H1 (cell line): Measurements from ENCODE around the gene PRODH. TPM values are rescaled to one million over a fixed set of nuclear protein-coding genes. Genes with fewer than 3 reads are reported as not detected.

Source experiments
- CTCF ChIA-PET: fragments of 300-600 bp; sonication (Branson Sonifier 250); formaldehyde crosslinking; loops from one replicate; lab custom pipeline; 2021; ENCODE audit not compliant: partially characterized antibody; lab: Charles Lee
- POLR2A ChIA-PET: fragments of 300-600 bp; sonication (Branson Sonifier 250); formaldehyde crosslinking; loops from one replicate; lab custom pipeline; 2021; ENCODE audit warnings: inconsistent platforms; ENCODE audit not compliant: partially characterized antibody; lab: Charles Lee
- DNase-seq, 2 experiments: peaks; one replicate each; pipeline versions ENCODE4 v3.0.0 to v3.0.0-alpha.2; 2010 to 2022; ENCODE audit warnings: low spot score in 2 of 2, low read depth in 1 of 2, mixed read lengths in 1 of 2
- FAIRE-seq: peaks from 2 replicates; lab custom pipeline; 2011; peaks lifted over from hg19 to GRCh38; lab: Jason Lieb, UNC
- H2AFZ ChIP-seq: 2 replicates; pipeline ENCODE4 v1.8.1; 2012; ENCODE audit warnings: low read length, inconsistent platforms
- H2AK5ac ChIP-seq: 2 replicates; pipeline ENCODE4 v1.6.1; 2013; ENCODE audit warnings: low read depth, low read length
- H2BK120ac ChIP-seq: replicated peaks from 2 replicates; pipeline ENCODE3; 2013; ENCODE audit warnings: low read depth, low read length, inconsistent platforms
- H2BK12ac ChIP-seq: 2 replicates; pipeline ENCODE4 v1.6.1; 2013; ENCODE audit warnings: low read depth, low read length
- H2BK15ac ChIP-seq: 2 replicates; pipeline ENCODE4 v1.6.1; 2013; ENCODE audit warnings: low read length
- H2BK20ac ChIP-seq: 2 replicates; pipeline ENCODE4 v1.6.1; 2013; ENCODE audit warnings: low read length
- H2BK5ac ChIP-seq: 2 replicates; pipeline ENCODE4 v1.6.1; 2013; ENCODE audit warnings: low read depth, low read length
- H3K14ac ChIP-seq: 2 replicates; pipeline ENCODE4 v1.6.1; 2013; ENCODE audit warnings: inconsistent platforms; ENCODE audit not compliant: insufficient read length
- H3K18ac ChIP-seq: 2 replicates; pipeline ENCODE4 v1.6.1; 2013; ENCODE audit warnings: low read length; ENCODE audit errors: extremely low read depth
- H3K23ac ChIP-seq: 2 replicates; pipeline ENCODE4 v1.6.1; 2013; ENCODE audit warnings: inconsistent platforms; ENCODE audit not compliant: insufficient read length
- H3K23me2 ChIP-seq: 2 replicates; pipeline ENCODE4 v1.6.1; 2013; ENCODE audit warnings: low read depth, low read length
- H3K27ac ChIP-seq: 2 replicates; pipeline ENCODE4 v1.6.1; 2011; ENCODE audit warnings: low read depth, low read length, inconsistent platforms
- H3K27me3 ChIP-seq, 4 experiments: replicated peaks in 1 of 4; 1 replicate in 1 of 4; 2 replicates in 3 of 4; pipeline versions ENCODE4 v1.6.1 to v1.8.1; 2011 to 2013; ENCODE audit warnings: low read length in 3 of 4, mild to moderate bottlenecking in 3 of 4, inconsistent platforms in 2 of 4, mixed read lengths in 2 of 4, moderate library complexity in 1 of 4; ENCODE audit not compliant: control insufficient read depth in 3 of 4, insufficient read depth in 3 of 4; ENCODE audit errors: extremely low read depth in 1 of 4
- H3K36me3 ChIP-seq, 4 experiments: 2 replicates each; pipeline versions ENCODE4 v1.6.1 to v1.8.1; 2011 to 2013; ENCODE audit warnings: mild to moderate bottlenecking in 4 of 4, low read length in 3 of 4, moderate library complexity in 2 of 4, control low read depth in 1 of 4, inconsistent platforms in 1 of 4; ENCODE audit not compliant: insufficient read depth in 4 of 4, control insufficient read depth in 2 of 4
- H3K4ac ChIP-seq: replicated peaks from 2 replicates; pipeline ENCODE3; 2013; ENCODE audit warnings: low read length, low read depth, mixed read lengths, inconsistent platforms; ENCODE audit not compliant: insufficient read length
- H3K4me1 ChIP-seq, 4 experiments: replicated peaks in 1 of 4; 1 replicate in 1 of 4; 2 replicates in 3 of 4; pipeline versions ENCODE4 v1.6.1 to v1.8.1; 2011 to 2013; ENCODE audit warnings: low read length in 3 of 4, inconsistent platforms in 2 of 4, mixed read lengths in 1 of 4; ENCODE audit not compliant: insufficient read depth in 4 of 4, control insufficient read depth in 3 of 4
- H3K4me2 ChIP-seq, 2 experiments: 2 replicates each; pipeline versions ENCODE4 v1.6.1 to v1.8.1; 2011 to 2013; ENCODE audit warnings: low read depth in 2 of 2, low read length in 2 of 2, control low read depth in 1 of 2, inconsistent platforms in 1 of 2, mild to moderate bottlenecking in 1 of 2; ENCODE audit not compliant: insufficient read depth in 1 of 2
- H3K4me3 ChIP-seq, 4 experiments: fragments of 200-600, 300-600 bp in 1 of 4; sonication (generic), shearing (Covaris generic), sonication (Bioruptor Twin) in 1 of 4; 2 replicates each; pipeline versions ENCODE4 v1.5.1 to v1.8.1; 2011 to 2016; ENCODE audit warnings: low read length in 4 of 4, low read depth in 3 of 4, control low read depth in 2 of 4, inconsistent platforms in 2 of 4, mild to moderate bottlenecking in 2 of 4, mixed read lengths in 1 of 4, moderate library complexity in 1 of 4; ENCODE audit not compliant: insufficient read depth in 2 of 4; ENCODE audit errors: extremely low read depth in 1 of 4
- H3K56ac ChIP-seq: replicated peaks from 2 replicates; pipeline ENCODE3; 2013; ENCODE audit warnings: low read depth, mild to moderate bottlenecking, mixed read lengths, low read length, inconsistent platforms; ENCODE audit not compliant: insufficient read length
- H3K79me1 ChIP-seq: 2 replicates; pipeline ENCODE4 v1.6.1; 2013; ENCODE audit warnings: low read depth, low read length, control low read depth
- H3K79me2 ChIP-seq, 2 experiments: 2 replicates each; pipeline versions ENCODE4 v1.6.1 to v1.8.1; 2012 to 2013; ENCODE audit warnings: low read length in 2 of 2, mild to moderate bottlenecking in 2 of 2, inconsistent platforms in 1 of 2; ENCODE audit not compliant: insufficient read depth in 2 of 2, control insufficient read depth in 1 of 2
- H3K9ac ChIP-seq, 4 experiments: replicated peaks in 1 of 4; 1 replicate in 1 of 4; 2 replicates in 3 of 4; pipeline versions ENCODE4 v1.6.1 to v1.8.1; 2011 to 2013; ENCODE audit warnings: low read depth in 3 of 4, low read length in 3 of 4, control low read depth in 2 of 4, mild to moderate bottlenecking in 2 of 4, moderate library complexity in 2 of 4, inconsistent platforms in 1 of 4; ENCODE audit errors: extremely low read depth in 1 of 4
- H3K9me3 ChIP-seq, 2 experiments: 2 replicates each; pipeline versions ENCODE4 v1.6.1 to v1.8.1; 2012 to 2013; ENCODE audit warnings: mild to moderate bottlenecking in 2 of 2, moderate library complexity in 2 of 2, control low read depth in 1 of 2, inconsistent platforms in 1 of 2, low read depth in 1 of 2, low read length in 1 of 2, mixed read lengths in 1 of 2; ENCODE audit not compliant: insufficient read depth in 2 of 2
- H4K20me1 ChIP-seq, 2 experiments: replicated peaks in 1 of 2; 2 replicates each; pipeline versions ENCODE3 to v1.8.1; 2011 to 2013; ENCODE audit warnings: inconsistent platforms in 2 of 2, low read length in 2 of 2, mild to moderate bottlenecking in 1 of 2; ENCODE audit not compliant: insufficient read depth in 2 of 2, control insufficient read depth in 1 of 2
- H4K5ac ChIP-seq: 2 replicates; pipeline ENCODE4 v1.6.1; 2013; ENCODE audit warnings: low read length, low read depth, mixed read lengths, inconsistent platforms; ENCODE audit not compliant: insufficient read length
- H4K8ac ChIP-seq: 2 replicates; pipeline ENCODE4 v1.8.0; 2013; ENCODE audit warnings: mild to moderate bottlenecking, moderate library complexity, low read length, inconsistent platforms; ENCODE audit not compliant: insufficient read depth; ENCODE audit errors: extremely low read depth
- H4K91ac ChIP-seq: replicated peaks from 2 replicates; pipeline ENCODE3; 2013; ENCODE audit warnings: low read length, mixed read lengths, inconsistent platforms; ENCODE audit not compliant: insufficient read length
- ASH2L ChIP-seq: fragments of 200-600, 300-600 bp; sonication (generic); IDR thresholded peaks from one replicate; pipeline ENCODE4 v1.7.1; 2017; ENCODE audit warnings: low read length
- CBX5 ChIP-seq: fragments of 300-800, 300-1000 bp; sonication (generic); IDR thresholded peaks from 2 replicates; pipeline ENCODE4 v1.7.1; 2016; ENCODE audit warnings: antibody characterized with exemption, low read length, low read depth
- CREB1 ChIP-seq: IDR thresholded peaks from 2 replicates; pipeline ENCODE4 v1.6.1; 2012; ENCODE audit warnings: inconsistent platforms
- CTBP2 ChIP-seq: IDR thresholded peaks from 2 replicates; pipeline ENCODE4 v1.7.0; 2011; ENCODE audit warnings: borderline replicate concordance, mild to moderate bottlenecking, moderate library complexity, mixed read lengths, low read length; ENCODE audit not compliant: insufficient read depth, insufficient read length
- EGR1 ChIP-seq: IDR thresholded peaks from 2 replicates; pipeline ENCODE4 v1.6.1; 2011; ENCODE audit warnings: low read depth, low read length, borderline replicate concordance
- GABPA ChIP-seq: IDR thresholded peaks from 2 replicates; pipeline ENCODE4 v1.6.1; 2011; ENCODE audit warnings: mild to moderate bottlenecking, low read length, moderate library complexity, borderline replicate concordance; ENCODE audit not compliant: insufficient read depth
- JUND ChIP-seq: IDR thresholded peaks from 2 replicates; pipeline ENCODE4 v1.6.1; 2011; ENCODE audit warnings: mild to moderate bottlenecking, improper control_type of control experiment, low read length
- KDM5A ChIP-seq: fragments of 200-600 bp; IDR thresholded peaks from 2 replicates; pipeline ENCODE4 v1.7.1; 2012; ENCODE audit warnings: mild to moderate bottlenecking, low read length, inconsistent platforms, mixed read lengths
- RAD21 ChIP-seq, 2 experiments: IDR thresholded peaks in 1 of 2; conservative IDR thresholded peaks in 1 of 2; 2 replicates each; pipeline ENCODE4 v1.6.1; 2011; ENCODE audit warnings: low read depth in 2 of 2, low read length in 2 of 2, improper control_type of control experiment in 1 of 2, inconsistent platforms in 1 of 2, mild to moderate bottlenecking in 1 of 2, moderate library complexity in 1 of 2
- TCF12 ChIP-seq: IDR thresholded peaks from 2 replicates; pipeline ENCODE4 v1.6.1; 2011; ENCODE audit warnings: low read depth, mild to moderate bottlenecking, low read length
- WGBS, 2 experiments: shearing (Covaris generic) in 1 of 2; methylation state at CpG; one replicate each; pipeline versions ENCODE4 v1.1.6 to v1.1.7; 2013 to 2015; ENCODE audit warnings: low lambda C conversion rate in 2 of 2, mixed read lengths in 2 of 2, inconsistent platforms in 1 of 2, low coverage in 1 of 2, missing lambda C conversion rate in 1 of 2; ENCODE audit not compliant: insufficient replicate concordance in 2 of 2, insufficient coverage in 1 of 2, insufficient read length in 1 of 2; ENCODE audit errors: extremely low coverage in 1 of 2, missing lambda C conversion rate in 1 of 2; 5-methylcytosine and 5-hydroxymethylcytosine counted together
- polyA plus RNA-seq, 7 experiments: library from polyadenylated mRNA; depleted of rRNA in 3 of 7; stranded (reverse) in 5 of 7; unstranded in 2 of 7; fragments of >200 nt in 5 of 7; fragments of 200-250 nt in 2 of 7; gene quantifications; 1 replicate in 5 of 7; 2 replicates in 1 of 7; 4 replicates in 1 of 7; pipeline versions ENCODE4 v1.2.1 to v1.2.3, GENCODE V29; 2011 to 2013; ENCODE audit warnings: missing spikeins in 2 of 7, mixed read lengths in 2 of 7
- total RNA-seq: library from RNA; stranded (reverse); fragmentation: NEBNext Ultra II Directional; extraction: Animal tissue kit (Norgen Biotek cat#: 25700); gene quantifications from 2 replicates; pipeline ENCODE4 v1.2.1, GENCODE V29; 2021
- TF ChIP-seq, protein P1 (sequence below): IDR thresholded peaks from 2 replicates; pipeline ENCODE4 v1.6.1; 2012; ENCODE audit warnings: inconsistent platforms
- TF ChIP-seq, protein P2 (sequence below): IDR thresholded peaks from 2 replicates; pipeline ENCODE4 v1.6.1; 2012; ENCODE audit warnings: low read length, inconsistent platforms

The PRODH gene
- total and polyA plus RNA-seq, 2 of the 8 experiments (the other 6 are each of a cell fraction or from before 2014, with no cell fraction given), result 27.6 to 45.6 TPM

DNA sequence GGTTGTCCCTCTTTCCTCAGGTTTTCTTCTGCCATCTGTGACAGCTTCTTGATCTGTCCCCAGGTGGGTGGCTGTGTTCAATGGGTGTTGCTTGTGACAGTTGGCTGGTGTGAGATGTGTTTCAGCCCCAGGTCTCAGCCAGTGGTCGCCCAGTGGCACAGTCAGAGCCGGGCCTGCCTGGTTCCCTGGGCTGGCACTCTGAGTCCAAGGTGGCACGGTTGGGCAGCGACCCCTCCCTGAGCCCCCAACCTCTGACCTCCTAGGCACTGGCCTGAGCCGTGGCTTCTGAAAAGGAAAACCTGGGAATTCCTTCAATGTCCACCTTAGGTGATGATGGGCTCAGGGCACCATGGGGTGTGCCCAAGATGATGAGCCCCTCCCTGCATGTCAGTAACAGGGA, 14.0 kb upstream of the PRODH start:
- Histone ChIP-seq H3K4me3 (no peak overlapping the region), H3K79me1 (no peaks in the 10 kb centered on the region), H4K20me1 (no peaks in the 10 kb centered on the region), H3K36me3 (peaks cover 0 to 12% (median 0%) of the 10 kb centered on the region in 4 experiments; a peak in 2 of 8 replicates), H2BK15ac (no peak overlapping the region), H3K4me2 (no peak overlapping the region), H3K23me2 (no peaks in the 10 kb centered on the region), H4K8ac (no peak overlapping the region), H3K14ac (no peak overlapping the region), H2BK5ac (no peak overlapping the region), H3K9ac (no peak overlapping the region), H3K4ac (no peak overlapping the region), H3K18ac (no peak overlapping the region), H3K79me2 (no peaks in the 10 kb centered on the region), H4K5ac (peak overlapping the region; percentile 19), H2BK120ac (no peak overlapping the region), H3K23ac (no peak overlapping the region), H3K9me3 (no peaks in the 10 kb centered on the region), H3K27ac (no peak overlapping the region), H2BK12ac (0 out of 2 replicates have a peak overlapping the region, but pooled peaks have one; percentile 27), H2AFZ (no peak overlapping the region), H3K27me3 (no peaks in the 10 kb centered on the region), H3K4me1 (peaks cover 0 to 8% (median 7%) of the 10 kb centered on the region in 4 experiments; a peak in 5 of 7 replicates), H2AK5ac (no peak overlapping the region), H3K56ac (no peak overlapping the region), H2BK20ac (no peak overlapping the region), H4K91ac (no peak overlapping the region)
- WGBS, 2 experiments, result 86% methylated on average over 5 of the region's 5 CpGs; no CpG with 5 or more reads in 1 of the 2 experiments
- DNase-seq (no peak), FAIRE-seq (no peak)
- CTCF ChIA-PET, result interaction anchor here (2.4 to 3.1 kb wide), 2 partner anchors 43 to 45 kb away, joined by 13 to 17 read pairs; partner anchors contain the start of gene DGCR6
- POLR2A ChIA-PET, result interaction anchor here (0.9 to 1.9 kb wide), 5 partner anchors 9 to 43 kb away, joined by 3 to 4 read pairs (median 4); partner anchors contain the start of gene PRODH
- no peak for TF ChIP-seq TCF12
- no peak for TF ChIP-seq RAD21 (IDR thresholded peaks at IDR 0.05 in 1 of 2, conservative IDR thresholded peaks at IDR 0.05 in 1 of 2; ENCODE audit: low read depth in 2 of 2, low read length in 2 of 2)
- no peak for TF ChIP-seq ASH2L
- no peak for TF ChIP-seq KDM5A
- TF ChIP-seq, protein P1, sequence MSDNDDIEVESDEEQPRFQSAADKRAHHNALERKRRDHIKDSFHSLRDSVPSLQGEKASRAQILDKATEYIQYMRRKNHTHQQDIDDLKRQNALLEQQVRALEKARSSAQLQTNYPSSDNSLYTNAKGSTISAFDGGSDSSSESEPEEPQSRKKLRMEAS, result no peak
- no peak for TF ChIP-seq CBX5
- no peak for TF ChIP-seq CTBP2
- no peak for TF ChIP-seq EGR1
- TF ChIP-seq CREB1, result no peak
- TF ChIP-seq GABPA, result no peak
- no peak for TF ChIP-seq JUND
- TF ChIP-seq, protein P2, sequence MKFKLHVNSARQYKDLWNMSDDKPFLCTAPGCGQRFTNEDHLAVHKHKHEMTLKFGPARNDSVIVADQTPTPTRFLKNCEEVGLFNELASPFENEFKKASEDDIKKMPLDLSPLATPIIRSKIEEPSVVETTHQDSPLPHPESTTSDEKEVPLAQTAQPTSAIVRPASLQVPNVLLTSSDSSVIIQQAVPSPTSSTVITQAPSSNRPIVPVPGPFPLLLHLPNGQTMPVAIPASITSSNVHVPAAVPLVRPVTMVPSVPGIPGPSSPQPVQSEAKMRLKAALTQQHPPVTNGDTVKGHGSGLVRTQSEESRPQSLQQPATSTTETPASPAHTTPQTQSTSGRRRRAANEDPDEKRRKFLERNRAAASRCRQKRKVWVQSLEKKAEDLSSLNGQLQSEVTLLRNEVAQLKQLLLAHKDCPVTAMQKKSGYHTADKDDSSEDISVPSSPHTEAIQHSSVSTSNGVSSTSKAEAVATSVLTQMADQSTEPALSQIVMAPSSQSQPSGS, result no peak
